Measurements from ENCODE around the gene MPRIP.

Gene MPRIP

DNA sequence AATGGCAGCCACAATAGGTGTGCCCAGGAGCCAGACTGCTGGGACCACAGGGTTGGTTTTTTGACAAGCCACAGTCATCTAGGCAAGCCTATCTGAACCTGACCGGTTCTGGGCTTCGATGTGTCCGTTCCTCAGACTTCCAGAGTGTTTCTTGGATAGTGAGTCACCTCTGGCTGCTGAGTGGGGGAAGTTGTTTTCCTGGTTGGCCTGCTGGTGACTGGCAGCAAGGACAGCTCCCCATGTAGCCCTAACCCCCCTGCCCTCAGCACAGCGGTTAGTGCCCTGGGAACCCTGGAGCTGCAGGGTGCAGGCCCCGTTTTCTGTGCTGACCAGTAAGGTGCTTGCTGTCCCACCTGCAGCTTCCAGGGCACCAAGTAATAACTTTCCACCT, 98.3 kb downstream of the MPRIP start:
- no peak for TF ChIP-seq POLR2AphosphoS5 (IDR thresholded peaks at IDR 0.05; ENCODE audit: low read depth, low read length)
- no peak for TF ChIP-seq FOXP2 (optimal IDR thresholded peaks at IDR 0.05; ENCODE audit: borderline replicate concordance, extremely low read depth, extremely low read length, insufficient read depth)
- TF ChIP-seq SIN3A (IDR thresholded peaks at IDR 0.05; ENCODE audit: borderline replicate concordance, insufficient read depth, low read length) = no peak
- TF ChIP-seq, protein P1, sequence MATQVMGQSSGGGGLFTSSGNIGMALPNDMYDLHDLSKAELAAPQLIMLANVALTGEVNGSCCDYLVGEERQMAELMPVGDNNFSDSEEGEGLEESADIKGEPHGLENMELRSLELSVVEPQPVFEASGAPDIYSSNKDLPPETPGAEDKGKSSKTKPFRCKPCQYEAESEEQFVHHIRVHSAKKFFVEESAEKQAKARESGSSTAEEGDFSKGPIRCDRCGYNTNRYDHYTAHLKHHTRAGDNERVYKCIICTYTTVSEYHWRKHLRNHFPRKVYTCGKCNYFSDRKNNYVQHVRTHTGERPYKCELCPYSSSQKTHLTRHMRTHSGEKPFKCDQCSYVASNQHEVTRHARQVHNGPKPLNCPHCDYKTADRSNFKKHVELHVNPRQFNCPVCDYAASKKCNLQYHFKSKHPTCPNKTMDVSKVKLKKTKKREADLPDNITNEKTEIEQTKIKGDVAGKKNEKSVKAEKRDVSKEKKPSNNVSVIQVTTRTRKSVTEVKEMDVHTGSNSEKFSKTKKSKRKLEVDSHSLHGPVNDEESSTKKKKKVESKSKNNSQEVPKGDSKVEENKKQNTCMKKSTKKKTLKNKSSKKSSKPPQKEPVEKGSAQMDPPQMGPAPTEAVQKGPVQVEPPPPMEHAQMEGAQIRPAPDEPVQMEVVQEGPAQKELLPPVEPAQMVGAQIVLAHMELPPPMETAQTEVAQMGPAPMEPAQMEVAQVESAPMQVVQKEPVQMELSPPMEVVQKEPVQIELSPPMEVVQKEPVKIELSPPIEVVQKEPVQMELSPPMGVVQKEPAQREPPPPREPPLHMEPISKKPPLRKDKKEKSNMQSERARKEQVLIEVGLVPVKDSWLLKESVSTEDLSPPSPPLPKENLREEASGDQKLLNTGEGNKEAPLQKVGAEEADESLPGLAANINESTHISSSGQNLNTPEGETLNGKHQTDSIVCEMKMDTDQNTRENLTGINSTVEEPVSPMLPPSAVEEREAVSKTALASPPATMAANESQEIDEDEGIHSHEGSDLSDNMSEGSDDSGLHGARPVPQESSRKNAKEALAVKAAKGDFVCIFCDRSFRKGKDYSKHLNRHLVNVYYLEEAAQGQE (IDR thresholded peaks at IDR 0.05; ENCODE audit: insufficient read depth in 1 of 2, low read depth in 2 of 2, low read length in 2 of 2) = no peak
- no peak for TF ChIP-seq TAF1 (IDR thresholded peaks at IDR 0.05; ENCODE audit: borderline replicate concordance, insufficient read depth, low read length)

DNA sequence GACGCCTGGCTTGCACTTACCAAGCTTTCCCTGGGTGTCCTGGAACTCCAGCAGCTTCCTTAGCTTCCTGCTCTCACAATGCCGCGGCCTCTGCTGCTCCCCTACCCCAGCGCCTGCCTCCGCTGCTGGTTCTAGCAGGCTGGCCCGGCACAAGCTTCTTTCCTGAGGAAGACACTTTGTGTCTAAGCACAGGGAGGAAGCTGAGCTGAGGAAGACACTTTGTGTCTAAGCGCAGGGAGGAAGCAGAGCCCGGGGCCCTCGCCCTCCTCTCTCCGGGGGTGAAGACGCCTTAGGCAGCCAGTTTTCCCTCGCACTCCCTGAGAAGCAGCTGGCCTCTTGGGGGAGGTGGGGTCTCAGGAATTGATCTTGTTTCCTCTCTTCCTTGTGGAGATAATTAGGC, 99.0 kb downstream of the MPRIP start:
- TF ChIP-seq SIN3A (IDR thresholded peaks at IDR 0.05; ENCODE audit: borderline replicate concordance, insufficient read depth, low read length) (no peak), TAF1 (IDR thresholded peaks at IDR 0.05; ENCODE audit: borderline replicate concordance, insufficient read depth, low read length) (no peak), POLR2AphosphoS5 (IDR thresholded peaks at IDR 0.05; ENCODE audit: low read depth, low read length) (no peak), FOXP2 (optimal IDR thresholded peaks at IDR 0.05; ENCODE audit: borderline replicate concordance, extremely low read depth, extremely low read length, insufficient read depth) (no peak)
- TF ChIP-seq, protein P1 (IDR thresholded peaks at IDR 0.05; ENCODE audit: insufficient read depth in 1 of 2, low read depth in 2 of 2, low read length in 2 of 2) = no peak

DNA sequence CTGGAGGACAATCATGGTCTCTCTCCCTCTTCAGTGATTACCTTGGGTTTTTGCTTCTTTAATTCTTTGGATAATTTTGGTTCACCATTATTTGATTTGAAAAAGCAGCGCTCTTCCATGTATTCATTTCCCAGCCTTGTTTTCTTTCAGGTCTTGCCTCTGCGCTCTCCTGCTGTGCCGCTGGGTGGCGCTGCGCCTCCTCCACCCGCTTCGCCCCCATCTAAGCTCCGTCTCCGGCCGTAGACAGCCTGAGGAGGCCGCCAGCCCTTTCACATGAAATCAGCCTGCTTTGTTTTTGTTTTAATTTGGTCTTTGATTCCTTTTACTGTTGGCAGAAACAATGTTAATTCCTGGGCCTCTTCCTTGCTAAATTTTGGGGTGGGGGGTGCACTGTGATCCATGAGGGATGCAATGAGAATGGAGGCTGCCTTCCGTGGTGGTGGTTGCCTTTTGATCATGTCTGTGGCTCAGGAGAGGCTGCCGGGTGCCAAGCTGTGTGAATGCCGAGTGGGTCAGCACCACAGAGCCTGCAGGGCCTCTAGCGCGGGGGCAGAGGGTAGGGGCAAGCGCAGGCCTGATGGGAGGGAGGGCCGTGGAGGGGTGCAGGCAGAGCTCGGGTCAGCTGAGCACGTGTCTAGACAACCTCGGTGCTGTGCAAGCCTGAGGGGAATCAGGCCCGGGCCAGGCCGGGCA, 99.7 kb downstream of the MPRIP start:
- TF ChIP-seq SIN3A (IDR thresholded peaks at IDR 0.05; ENCODE audit: borderline replicate concordance, insufficient read depth, low read length) = no peak
- TF ChIP-seq FOXP2 (optimal IDR thresholded peaks at IDR 0.05; ENCODE audit: borderline replicate concordance, extremely low read depth, extremely low read length, insufficient read depth) = no peak
- TF ChIP-seq, protein P1 (IDR thresholded peaks at IDR 0.05; ENCODE audit: insufficient read depth in 1 of 2, low read depth in 2 of 2, low read length in 2 of 2) = no peak

DNA sequence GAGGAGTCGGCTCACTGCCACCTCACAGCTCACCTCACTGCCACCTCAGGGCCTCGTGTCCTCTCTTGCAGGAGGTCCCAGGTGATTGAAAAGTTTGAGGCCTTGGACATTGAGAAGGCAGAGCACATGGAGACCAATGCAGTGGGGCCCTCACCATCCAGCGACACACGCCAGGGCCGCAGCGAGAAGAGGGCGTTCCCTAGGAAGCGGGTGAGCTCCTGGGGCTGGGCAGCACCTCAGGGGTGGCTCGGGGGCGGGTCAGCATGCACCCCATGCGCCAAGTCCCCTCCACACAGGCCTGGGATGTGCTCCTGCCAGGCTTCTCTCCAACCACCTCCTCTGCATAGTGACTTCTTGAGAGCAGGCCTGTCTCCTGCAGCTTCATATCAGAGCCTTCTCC, 100.3 kb downstream of the MPRIP start:
- no peak for TF ChIP-seq SIN3A (IDR thresholded peaks at IDR 0.05; ENCODE audit: borderline replicate concordance, insufficient read depth, low read length)
- TF ChIP-seq, protein P1 (IDR thresholded peaks at IDR 0.05; ENCODE audit: insufficient read depth in 1 of 2, low read depth in 2 of 2, low read length in 2 of 2) = no peak
- TF ChIP-seq POLR2AphosphoS5 (IDR thresholded peaks at IDR 0.05; ENCODE audit: low read depth, low read length) = no peak
- TF ChIP-seq TAF1 (IDR thresholded peaks at IDR 0.05; ENCODE audit: borderline replicate concordance, insufficient read depth, low read length) = no peak
- TF ChIP-seq FOXP2 (optimal IDR thresholded peaks at IDR 0.05; ENCODE audit: borderline replicate concordance, extremely low read depth, extremely low read length, insufficient read depth) = no peak

DNA sequence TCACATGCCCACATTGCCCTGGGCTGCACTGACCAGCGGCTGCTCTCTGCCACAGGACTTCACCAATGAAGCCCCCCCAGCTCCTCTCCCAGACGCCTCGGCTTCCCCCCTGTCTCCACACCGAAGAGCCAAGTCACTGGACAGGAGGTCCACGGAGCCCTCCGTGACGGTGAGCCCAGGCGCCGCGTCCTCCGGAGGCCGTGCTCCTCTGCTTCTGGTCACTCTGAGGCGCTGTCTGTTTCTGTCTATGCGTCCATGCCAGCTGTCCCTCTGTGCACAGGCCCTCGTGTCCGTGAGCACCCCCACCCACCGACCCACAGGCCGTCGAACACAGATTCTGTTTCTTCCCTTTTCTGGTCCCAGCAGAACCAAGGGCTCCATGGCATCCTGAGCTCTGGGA, 101.2 kb downstream of the MPRIP start:
- no peak for TF ChIP-seq POLR2AphosphoS5 (IDR thresholded peaks at IDR 0.05; ENCODE audit: low read depth, low read length)
- TF ChIP-seq SIN3A (IDR thresholded peaks at IDR 0.05; ENCODE audit: borderline replicate concordance, insufficient read depth, low read length) = no peak
- TF ChIP-seq, protein P1 (IDR thresholded peaks at IDR 0.05; ENCODE audit: insufficient read depth in 1 of 2, low read depth in 2 of 2, low read length in 2 of 2) = no peak
- TF ChIP-seq FOXP2 (optimal IDR thresholded peaks at IDR 0.05; ENCODE audit: borderline replicate concordance, extremely low read depth, extremely low read length, insufficient read depth) = no peak
- TF ChIP-seq TAF1 (IDR thresholded peaks at IDR 0.05; ENCODE audit: borderline replicate concordance, insufficient read depth, low read length) = no peak
